Stimulated activated CD8-positive, alpha-beta memory T cell treated with anti-CD3 and anti-CD28 coated beads, Interleukin-7, amount 100 ng/mL, for 4 hours (primary cell): ENCODE measurements around the gene KCNT2.
"Not testable (repeated sequence)": the region's sequence is repeated elsewhere in the genome, so short reads cannot be mapped to it uniquely, and the experiment has no call there.

ENCODE experiments used
- DNase-seq, 2 donors: peaks; one replicate each; pipeline ENCODE4 v3.0.0-alpha.2; 2020; ENCODE audit warnings: low read depth in 2 of 2

KCNT2 gene

GRCh38 chr1:196319301-196319700 lies 288.9 kb downstream of the KCNT2 start:
- DNase-seq: no peak

GRCh38 chr1:196317535-196318522 lies 290.4 kb downstream of the KCNT2 start:
- no peak for DNase-seq

- no peak for DNase-seq
These were observed 295.5 kb downstream of the KCNT2 start for GRCh38 chr1:196312739-196313138.

GRCh38 chr1:196309386-196309785 lies 298.9 kb downstream of the KCNT2 start:
- no peak for DNase-seq

GRCh38 chr1:196308176-196308575 lies 300.1 kb downstream of the KCNT2 start:
- DNase-seq: no peak

- no peak for DNase-seq
These were observed 301.8 kb downstream of the KCNT2 start for GRCh38 chr1:196306421-196306820.

- no peak for DNase-seq
These were observed 303.0 kb downstream of the KCNT2 start for GRCh38 chr1:196305216-196305615.

GRCh38 chr1:196302981-196303380 lies 305.3 kb downstream of the KCNT2 start:
- DNase-seq: no peak

- no peak for DNase-seq
These were observed 305.8 kb downstream of the KCNT2 start for GRCh38 chr1:196302420-196302819.

GRCh38 chr1:196295766-196296165 lies 312.5 kb downstream of the KCNT2 start:
- no peak for DNase-seq

GRCh38 chr1:196278816-196279215 lies 329.4 kb downstream of the KCNT2 start:
- no peak for DNase-seq

- DNase-seq: no peak
These were observed 330.4 kb downstream of the KCNT2 start for GRCh38 chr1:196277860-196278259.

- DNase-seq: no peak
These were observed 336.9 kb downstream of the KCNT2 start for GRCh38 chr1:196271212-196271947.

GRCh38 chr1:196263086-196263485 lies 345.2 kb downstream of the KCNT2 start:
- DNase-seq: not testable (repeated sequence)

- no peak for DNase-seq
These were observed 348.0 kb downstream of the KCNT2 start for GRCh38 chr1:196260270-196260669.

- DNase-seq: no peak
These were observed 348.9 kb downstream of the KCNT2 start for GRCh38 chr1:196259316-196259715.

GRCh38 chr1:196255762-196256161 lies 352.5 kb downstream of the KCNT2 start:
- no peak for DNase-seq

- DNase-seq: no peak
These were observed 378.7 kb downstream of the KCNT2 start for GRCh38 chr1:196229546-196229945.

- DNase-seq: no peak
These were observed 393.4 kb downstream of the KCNT2 start for GRCh38 chr1:196214866-196215265.

- DNase-seq: no peak
These were observed 398.3 kb downstream of the KCNT2 start for GRCh38 chr1:196209983-196210382.

- DNase-seq: no peak
These were observed 399.0 kb downstream of the KCNT2 start for GRCh38 chr1:196209265-196209664.

- DNase-seq: no peak
These were observed 400.5 kb downstream of the KCNT2 start for GRCh38 chr1:196207612-196208217.
